ENCODE results near the gene PDE4D.

DNA sequence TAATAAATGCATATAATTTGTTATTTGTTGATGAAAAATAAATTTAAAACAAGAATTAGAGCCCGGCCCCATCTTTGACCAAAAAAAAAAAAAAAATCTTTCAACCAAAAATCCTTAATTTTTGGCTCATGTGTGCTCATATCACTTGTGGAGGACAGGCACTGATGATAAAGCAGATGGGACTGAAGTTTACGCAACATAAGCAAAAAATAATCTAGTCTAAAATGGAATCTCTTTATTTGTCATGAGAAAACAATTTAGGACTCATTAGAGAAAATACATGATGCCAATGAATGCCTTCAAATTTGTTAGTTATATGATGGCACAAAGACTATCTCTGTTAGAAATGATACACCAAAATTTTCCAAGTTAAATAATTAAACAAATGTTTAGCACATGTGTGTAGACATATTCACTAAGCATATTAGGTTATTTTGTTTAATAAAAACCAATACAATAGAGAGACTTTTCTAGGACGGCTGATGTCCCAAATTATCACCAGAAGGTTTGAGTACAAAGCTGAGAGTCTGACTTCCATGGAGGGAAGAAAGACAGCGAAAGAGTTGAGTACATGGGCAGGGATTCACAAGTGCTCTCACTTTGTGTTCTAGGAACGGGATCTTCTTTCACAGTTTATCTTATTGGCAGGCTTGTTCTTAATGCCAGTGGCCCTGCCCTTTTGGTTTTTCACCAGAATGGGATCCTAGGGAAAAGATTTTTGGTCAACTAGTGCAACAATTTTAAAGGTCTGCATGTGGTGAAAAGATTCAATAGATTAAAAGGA lies 689.2 kb downstream of the PDE4D start:
- no peak for TF ChIP-seq ELF4 (CRISPR knock-in tag; IDR thresholded peaks at IDR 0.05; ENCODE audit: low read depth)
- TF ChIP-seq, protein P1, sequence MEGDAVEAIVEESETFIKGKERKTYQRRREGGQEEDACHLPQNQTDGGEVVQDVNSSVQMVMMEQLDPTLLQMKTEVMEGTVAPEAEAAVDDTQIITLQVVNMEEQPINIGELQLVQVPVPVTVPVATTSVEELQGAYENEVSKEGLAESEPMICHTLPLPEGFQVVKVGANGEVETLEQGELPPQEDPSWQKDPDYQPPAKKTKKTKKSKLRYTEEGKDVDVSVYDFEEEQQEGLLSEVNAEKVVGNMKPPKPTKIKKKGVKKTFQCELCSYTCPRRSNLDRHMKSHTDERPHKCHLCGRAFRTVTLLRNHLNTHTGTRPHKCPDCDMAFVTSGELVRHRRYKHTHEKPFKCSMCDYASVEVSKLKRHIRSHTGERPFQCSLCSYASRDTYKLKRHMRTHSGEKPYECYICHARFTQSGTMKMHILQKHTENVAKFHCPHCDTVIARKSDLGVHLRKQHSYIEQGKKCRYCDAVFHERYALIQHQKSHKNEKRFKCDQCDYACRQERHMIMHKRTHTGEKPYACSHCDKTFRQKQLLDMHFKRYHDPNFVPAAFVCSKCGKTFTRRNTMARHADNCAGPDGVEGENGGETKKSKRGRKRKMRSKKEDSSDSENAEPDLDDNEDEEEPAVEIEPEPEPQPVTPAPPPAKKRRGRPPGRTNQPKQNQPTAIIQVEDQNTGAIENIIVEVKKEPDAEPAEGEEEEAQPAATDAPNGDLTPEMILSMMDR (IDR thresholded peaks at IDR 0.05): no peak
- TF ChIP-seq, protein P2, sequence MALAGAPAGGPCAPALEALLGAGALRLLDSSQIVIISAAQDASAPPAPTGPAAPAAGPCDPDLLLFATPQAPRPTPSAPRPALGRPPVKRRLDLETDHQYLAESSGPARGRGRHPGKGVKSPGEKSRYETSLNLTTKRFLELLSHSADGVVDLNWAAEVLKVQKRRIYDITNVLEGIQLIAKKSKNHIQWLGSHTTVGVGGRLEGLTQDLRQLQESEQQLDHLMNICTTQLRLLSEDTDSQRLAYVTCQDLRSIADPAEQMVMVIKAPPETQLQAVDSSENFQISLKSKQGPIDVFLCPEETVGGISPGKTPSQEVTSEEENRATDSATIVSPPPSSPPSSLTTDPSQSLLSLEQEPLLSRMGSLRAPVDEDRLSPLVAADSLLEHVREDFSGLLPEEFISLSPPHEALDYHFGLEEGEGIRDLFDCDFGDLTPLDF (CRISPR knock-in tag; IDR thresholded peaks at IDR 0.05): no peak
- no peak for TF ChIP-seq IRF2 (CRISPR knock-in tag; IDR thresholded peaks at IDR 0.05; ENCODE audit: borderline replicate concordance, low read depth)
- no peak for TF ChIP-seq KAT7 (CRISPR knock-in tag; IDR thresholded peaks at IDR 0.05; ENCODE audit: borderline replicate concordance)
- TF ChIP-seq, protein P3, sequence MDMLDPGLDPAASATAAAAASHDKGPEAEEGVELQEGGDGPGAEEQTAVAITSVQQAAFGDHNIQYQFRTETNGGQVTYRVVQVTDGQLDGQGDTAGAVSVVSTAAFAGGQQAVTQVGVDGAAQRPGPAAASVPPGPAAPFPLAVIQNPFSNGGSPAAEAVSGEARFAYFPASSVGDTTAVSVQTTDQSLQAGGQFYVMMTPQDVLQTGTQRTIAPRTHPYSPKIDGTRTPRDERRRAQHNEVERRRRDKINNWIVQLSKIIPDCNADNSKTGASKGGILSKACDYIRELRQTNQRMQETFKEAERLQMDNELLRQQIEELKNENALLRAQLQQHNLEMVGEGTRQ (CRISPR knock-in tag; IDR thresholded peaks at IDR 0.05): no peak
